Mononuclear cell (primary cell): Measurements from ENCODE around the gene ULBP2. TPM values are rescaled to one million over a fixed set of nuclear protein-coding genes. Genes with fewer than 3 reads are reported as not detected.
"Not testable (repeated sequence)": the region's sequence is repeated elsewhere in the genome, so short reads cannot be mapped to it uniquely, and the experiment has no call there.

Experiments
- H3K27me3 ChIP-seq: 2 replicates; pipeline ENCODE4 v1.6.0; 2011; ENCODE audit warnings: low read length, control low read depth; ENCODE audit not compliant: insufficient read depth
- H3K4me1 ChIP-seq: 2 replicates; pipeline ENCODE4 v1.5.1; 2011; ENCODE audit warnings: mild to moderate bottlenecking, low read length, control low read depth; ENCODE audit not compliant: insufficient read depth
- H3K4me3 ChIP-seq: 2 replicates; pipeline ENCODE4 v1.5.1; 2011; ENCODE audit warnings: mild to moderate bottlenecking, low read length, moderate library complexity
- H3K9me3 ChIP-seq: 2 replicates; pipeline ENCODE4 v1.5.1; 2011; ENCODE audit warnings: low read depth, mild to moderate bottlenecking, control low read depth, low read length
- total RNA-seq: library from RNA; depleted of rRNA; stranded (reverse); fragments of >200 nt; gene quantifications from one replicate; pipeline ENCODE4 v1.2.3, GENCODE V29; 2012

ULBP2 gene
- total RNA-seq, 1 donor, result 0.94 TPM

DNA sequence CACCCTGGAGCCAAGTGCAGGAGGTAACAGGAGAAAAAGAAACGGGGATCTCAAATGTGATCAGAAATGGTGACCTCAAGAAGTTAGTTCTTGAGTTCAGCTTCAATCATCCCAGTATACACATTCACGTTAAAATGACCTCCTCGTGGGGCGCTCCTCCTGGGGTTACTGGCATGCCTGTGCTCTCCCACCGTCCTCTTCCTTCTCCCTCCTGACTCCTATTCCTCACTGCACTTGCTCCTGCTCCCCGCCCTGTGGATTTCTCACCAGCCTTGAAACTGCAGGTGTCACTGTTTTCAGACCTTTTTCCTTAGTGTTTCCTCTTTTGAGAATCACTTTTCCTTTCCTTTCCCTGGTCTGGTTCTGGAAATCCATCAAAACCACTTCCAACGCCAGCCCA, 4.8 kb downstream of the ULBP2 start:
- H3K27me3 ChIP-seq, result peaks cover 37% of the 10 kb centered on the region
- H3K9me3 ChIP-seq, H3K4me3 ChIP-seq, H3K4me1 ChIP-seq: not testable (repeated sequence)

DNA sequence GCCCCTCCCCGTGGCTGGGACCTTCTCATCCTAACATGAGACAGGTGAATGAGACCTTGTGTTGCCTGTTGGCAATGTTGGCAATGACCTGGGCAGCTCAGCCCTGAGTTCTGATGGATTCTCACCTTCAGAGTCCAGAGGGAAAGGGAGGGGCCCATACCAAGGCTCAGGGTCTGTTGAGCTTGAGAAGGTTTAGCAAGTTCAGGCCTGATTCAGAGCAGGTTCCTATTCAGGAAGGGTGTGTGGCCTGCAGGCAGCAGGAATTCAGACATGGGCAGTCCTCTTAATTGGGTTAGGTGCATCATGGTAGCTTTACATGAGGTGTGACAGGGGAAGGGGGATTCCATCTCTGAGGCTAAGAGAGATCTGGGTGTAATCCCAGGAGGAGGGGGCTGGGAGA, 5.7 kb downstream of the ULBP2 start:
- peaks cover 40% of the 10 kb centered on the region for H3K27me3 ChIP-seq
- not testable (repeated sequence) for H3K4me3 ChIP-seq, H3K9me3 ChIP-seq, H3K4me1 ChIP-seq

DNA sequence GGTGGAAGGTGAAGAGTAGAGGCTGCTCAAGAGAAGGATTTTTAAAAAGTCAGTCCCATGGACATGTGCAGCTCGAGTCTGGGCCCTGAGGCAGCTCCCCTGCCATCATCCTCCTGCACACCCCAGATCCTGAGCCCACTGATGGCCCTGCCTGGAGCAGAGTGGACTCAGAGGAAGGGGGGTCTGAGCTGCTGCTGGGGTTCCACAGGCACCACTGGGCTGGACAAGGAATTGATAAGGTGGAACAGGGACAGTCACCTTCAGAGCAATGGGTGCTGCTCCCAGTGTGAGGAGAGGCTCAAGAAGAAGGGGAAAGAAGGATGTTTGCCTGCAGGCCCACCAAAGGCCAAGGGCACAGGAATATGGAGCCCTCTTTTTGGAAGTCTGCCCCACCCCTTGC, 6.2 kb downstream of the ULBP2 start:
- Histone ChIP-seq H3K27me3 (peaks cover 44% of the 10 kb centered on the region), H3K4me3 (no peak overlapping the region), H3K4me1 (no peaks in the 10 kb centered on the region), H3K9me3 (no peaks in the 10 kb centered on the region)

DNA sequence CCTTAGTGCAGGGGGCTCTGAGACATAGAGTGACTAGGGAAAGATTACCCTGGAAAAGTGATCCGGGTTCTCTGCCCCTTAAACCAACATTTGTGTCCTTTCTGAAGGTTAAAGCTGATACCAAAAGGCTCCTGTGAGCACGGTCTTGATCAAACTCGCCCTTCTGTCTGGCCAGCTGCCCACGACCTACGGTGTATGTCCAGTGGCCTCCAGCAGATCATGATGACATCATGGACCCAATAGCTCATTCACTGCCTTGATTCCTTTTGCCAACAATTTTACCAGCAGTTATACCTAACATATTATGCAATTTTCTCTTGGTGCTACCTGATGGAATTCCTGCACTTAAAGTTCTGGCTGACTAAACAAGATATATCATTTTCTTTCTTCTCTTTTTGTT, 6.8 kb downstream of the ULBP2 start:
- Histone ChIP-seq H3K27me3 (peaks cover 50% of the 10 kb centered on the region), H3K4me3 (no peak overlapping the region), H3K4me1 (no peaks in the 10 kb centered on the region), H3K9me3 (no peaks in the 10 kb centered on the region)

DNA sequence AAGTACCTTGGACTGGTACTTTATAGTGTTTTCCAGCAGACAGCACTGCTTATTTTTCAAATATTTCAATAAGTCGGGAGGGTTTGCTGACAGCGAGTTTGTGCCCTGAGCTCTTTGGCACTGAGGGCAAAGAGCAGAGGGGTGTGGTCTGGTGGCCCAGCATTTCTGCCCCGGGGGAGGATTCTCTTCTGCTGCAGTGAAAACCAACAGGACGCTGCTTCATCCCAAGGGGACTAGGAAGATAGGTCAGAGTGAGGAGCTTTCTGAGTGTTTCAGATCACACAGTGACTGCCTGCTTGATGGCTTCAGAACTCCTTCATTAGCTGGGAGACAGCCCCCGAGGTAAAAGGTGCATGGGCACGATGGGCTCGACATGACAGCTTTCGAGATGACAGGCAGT, 8.6 kb downstream of the ULBP2 start:
- Histone ChIP-seq H3K27me3 (peaks cover 57% of the 10 kb centered on the region), H3K4me3 (no peak overlapping the region), H3K4me1 (no peaks in the 10 kb centered on the region), H3K9me3 (no peaks in the 10 kb centered on the region)

DNA sequence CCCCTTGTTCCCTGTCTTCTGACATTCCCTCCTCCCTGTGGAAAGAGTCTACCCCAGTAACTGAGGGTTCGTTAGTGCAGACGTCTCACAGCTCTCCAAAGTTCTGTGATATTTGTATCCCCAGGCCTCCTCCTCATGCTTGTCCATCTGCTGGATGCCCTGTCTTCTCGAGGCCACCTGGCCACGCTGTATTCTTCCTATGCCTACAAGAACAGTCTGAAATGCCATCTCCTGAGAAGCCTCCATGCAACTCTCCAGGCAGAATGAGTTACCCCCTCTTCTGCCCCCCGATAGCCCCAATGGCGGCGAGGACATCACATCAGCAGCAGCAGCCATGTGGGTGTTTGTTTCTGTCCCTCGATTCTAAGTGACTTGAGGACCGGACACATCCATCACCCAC, 9.3 kb downstream of the ULBP2 start:
- H3K4me3 ChIP-seq, result no peak overlapping the region
- H3K9me3 ChIP-seq, result no peaks in the 10 kb centered on the region
- H3K27me3 ChIP-seq, result peaks cover 64% of the 10 kb centered on the region
- no peaks in the 10 kb centered on the region for H3K4me1 ChIP-seq

DNA sequence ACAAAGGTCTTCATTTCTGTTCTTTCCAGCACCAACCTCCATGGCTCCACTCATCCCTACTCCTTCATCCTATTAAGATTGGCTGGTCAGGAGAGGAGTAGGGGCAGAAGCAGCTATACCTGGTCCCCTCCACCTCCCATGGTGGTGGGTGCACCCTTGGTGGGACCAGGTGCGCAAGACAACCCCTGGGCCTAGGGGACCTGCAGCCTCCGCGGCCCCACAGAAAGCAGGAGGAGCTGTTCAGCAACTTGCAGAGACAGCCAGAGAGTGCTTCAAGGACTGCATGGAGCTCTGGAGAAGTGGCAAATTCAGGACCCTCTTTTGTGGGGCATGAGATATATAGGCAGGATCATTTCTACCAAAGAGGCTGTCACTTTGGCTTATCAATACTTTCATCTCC, 9.8 kb downstream of the ULBP2 start:
- no peaks in the 10 kb centered on the region for H3K9me3 ChIP-seq
- peaks cover 68% of the 10 kb centered on the region for H3K27me3 ChIP-seq
- H3K4me1 ChIP-seq, result no peaks in the 10 kb centered on the region
- H3K4me3 ChIP-seq, result no peak overlapping the region

DNA sequence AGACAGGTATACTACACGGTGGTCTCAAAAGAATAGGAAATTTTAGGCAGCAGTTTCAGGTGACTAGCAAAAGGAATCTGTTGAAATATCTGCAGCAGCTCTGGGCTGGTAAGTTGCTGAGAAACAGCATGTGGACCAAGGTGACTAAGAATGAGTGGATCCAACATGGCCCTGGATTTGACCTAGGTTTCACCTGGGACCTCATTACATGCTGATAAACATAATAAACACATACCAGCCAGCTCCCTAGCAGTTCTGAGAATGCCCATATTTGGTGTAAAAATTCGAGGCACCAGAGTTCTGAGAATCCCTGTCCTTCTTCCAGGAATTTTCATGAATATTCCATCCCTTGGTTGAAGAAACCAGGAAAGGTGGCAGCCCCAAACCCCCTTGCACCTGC, 11.6 kb downstream of the ULBP2 start:
- H3K4me1 ChIP-seq, H3K9me3 ChIP-seq, H3K4me3 ChIP-seq: not testable (repeated sequence)
- peaks cover 82% of the 10 kb centered on the region for H3K27me3 ChIP-seq

DNA sequence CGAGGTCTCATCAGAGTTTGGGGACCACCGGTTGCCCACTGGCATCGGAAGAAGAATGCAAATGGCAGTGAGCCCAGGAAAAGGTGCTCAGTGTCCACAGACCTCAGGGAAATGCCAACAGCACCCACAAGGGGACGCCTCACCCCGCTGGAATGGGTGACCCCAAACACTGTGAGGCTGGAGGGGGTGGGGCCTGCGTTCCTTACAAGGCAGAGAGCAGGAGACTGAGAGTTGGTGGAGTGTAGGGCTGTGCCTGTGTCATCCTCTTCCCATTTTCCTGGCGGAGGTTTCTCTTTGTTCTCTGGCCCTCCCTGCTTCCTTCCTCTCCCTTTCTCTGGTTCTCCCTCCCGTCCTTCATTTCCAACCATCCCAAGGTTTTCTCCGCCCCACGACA, 12.1 kb downstream of the ULBP2 start:
- not testable (repeated sequence) for H3K4me3 ChIP-seq, H3K4me1 ChIP-seq, H3K9me3 ChIP-seq
- peaks cover 80% of the 10 kb centered on the region for H3K27me3 ChIP-seq

DNA sequence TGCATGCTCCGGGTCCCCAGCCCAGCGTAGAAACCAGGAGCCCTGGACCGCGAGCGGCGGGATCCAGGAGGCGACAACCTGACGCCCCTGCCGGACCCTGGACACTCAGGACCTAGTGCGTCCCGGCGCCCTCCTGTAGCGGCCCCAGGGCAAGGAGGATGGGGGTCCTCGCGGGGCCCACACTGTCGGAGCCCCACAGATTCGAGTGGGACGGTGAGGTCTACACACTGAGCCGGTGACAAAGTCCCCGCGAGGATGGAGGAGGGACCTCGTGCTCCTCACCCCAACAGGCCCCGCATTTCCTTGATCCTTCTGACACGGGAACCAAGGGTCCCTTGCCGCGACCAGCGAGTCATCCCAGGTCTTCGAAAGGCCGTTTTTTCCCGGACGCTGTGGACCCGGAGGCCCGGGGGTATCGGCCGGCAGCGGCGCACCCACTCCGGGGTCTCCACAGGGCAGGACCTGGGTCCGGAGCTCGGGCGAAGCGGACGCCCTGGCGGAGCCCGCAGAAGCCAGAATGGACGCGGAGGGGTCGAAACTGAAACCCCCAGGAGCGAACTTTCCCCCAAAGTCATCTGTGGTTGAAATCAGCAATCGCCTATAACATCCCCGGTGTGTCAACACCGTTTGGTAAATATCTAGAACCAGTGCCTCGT, 12.6 kb downstream of the ULBP2 start:
- H3K9me3 ChIP-seq, H3K4me3 ChIP-seq, H3K4me1 ChIP-seq: not testable (repeated sequence)
- H3K27me3 ChIP-seq, result peaks cover 81% of the 10 kb centered on the region

DNA sequence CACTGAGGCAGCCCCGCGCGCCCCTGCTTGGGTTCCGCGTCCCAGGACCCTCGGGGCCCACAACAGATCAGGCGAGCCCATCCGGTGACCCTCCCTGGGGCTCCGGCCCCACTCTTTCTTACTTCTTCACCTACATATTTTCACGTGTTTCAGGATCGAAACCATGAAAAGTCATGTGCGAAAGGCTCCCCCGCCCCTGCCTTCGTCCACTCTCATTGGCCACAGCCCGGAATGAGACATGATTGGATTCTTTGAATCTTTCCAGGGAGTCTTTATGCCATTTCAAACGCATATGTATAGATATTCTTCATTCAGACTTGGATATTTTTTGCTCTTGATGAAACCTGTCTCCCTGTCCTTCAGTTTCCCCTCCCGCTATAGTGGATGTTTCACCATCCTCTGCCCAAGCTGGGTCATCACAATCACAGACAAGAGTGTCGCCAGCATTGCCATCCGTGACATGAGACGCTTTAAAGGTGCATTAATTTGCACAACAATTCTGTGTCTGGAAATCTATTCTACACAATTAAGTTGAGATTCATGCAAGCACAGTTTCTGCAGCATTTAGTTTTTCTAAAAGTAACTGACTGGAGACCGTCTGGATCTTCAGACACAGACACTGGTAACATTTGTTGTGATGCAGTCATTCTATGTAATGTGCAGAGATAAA, 13.3 kb downstream of the ULBP2 start:
- H3K4me1 ChIP-seq, H3K4me3 ChIP-seq, H3K9me3 ChIP-seq: not testable (repeated sequence)
- peaks cover 78% of the 10 kb centered on the region for H3K27me3 ChIP-seq

DNA sequence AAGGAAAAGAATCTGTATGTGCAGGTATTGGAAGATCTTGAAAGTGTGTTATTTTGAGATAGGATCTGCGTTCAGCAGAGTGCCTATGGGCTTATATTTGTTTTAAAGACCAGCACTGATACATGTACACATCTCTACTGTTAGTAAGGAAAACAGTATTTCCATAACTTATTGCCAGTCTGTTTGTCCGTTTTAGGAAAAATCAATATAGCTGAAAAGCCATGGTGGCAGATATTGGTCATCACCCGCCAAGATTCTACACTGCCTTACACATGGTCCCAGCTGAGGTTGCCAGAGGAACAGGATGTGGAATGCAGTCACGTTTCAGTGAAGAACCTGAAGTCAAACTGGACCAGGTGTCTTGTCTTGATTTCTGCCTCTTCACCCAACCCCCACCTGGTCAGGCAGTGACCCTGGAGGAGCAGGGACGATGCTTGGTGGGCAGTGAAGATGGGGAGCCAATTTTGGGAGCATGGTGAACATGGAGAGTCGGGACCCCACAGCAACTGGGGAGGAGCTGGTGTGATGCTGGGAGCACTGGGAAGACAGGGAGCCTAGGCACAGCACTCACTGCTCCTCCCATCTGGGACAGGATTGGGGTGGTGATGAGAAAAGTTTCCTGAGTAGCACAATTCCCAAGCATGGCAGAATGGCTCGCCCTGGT, 14.0 kb downstream of the ULBP2 start:
- not testable (repeated sequence) for H3K9me3 ChIP-seq, H3K4me1 ChIP-seq, H3K4me3 ChIP-seq
- H3K27me3 ChIP-seq, result peaks cover 77% of the 10 kb centered on the region

DNA sequence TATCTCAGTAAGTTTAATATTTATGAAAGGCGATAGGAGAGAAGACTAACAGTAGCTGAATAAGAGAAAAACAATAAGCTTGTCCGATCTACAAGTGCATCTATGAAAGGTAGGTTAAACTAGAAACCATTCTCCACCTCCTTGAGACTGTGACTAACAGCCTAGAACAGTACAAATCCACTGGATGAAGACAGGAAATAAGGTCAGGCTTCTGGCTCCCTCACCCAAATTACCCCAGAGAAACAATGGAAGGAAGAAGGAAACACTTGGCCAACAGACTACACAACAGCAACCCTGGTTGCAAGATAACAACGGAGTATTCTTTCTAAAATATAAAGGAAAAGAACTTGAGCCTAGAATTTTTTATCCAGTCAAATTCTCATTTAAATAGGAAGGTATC, 16.3 kb downstream of the ULBP2 start:
- H3K27me3 ChIP-seq, result peaks cover 74% of the 10 kb centered on the region
- not testable (repeated sequence) for H3K4me3 ChIP-seq, H3K4me1 ChIP-seq, H3K9me3 ChIP-seq

DNA sequence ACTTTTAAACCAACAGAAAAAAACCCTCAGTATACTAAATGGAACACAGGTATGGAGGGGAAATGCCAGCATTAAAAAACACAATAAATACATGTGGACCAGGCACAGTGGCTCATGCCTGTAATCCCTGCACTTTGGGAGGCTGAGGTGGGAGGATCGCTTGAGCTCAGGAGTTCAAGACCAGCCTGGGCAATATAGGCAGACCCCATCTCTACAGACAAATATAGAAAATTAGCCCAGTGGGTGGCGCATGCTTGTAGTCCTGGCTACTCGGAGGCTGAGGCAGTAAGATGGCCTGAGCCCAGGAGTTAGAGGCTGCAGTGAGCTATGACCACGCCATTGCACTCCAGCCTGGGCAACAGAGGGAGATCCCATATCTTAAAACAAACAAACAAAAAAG, 18.0 kb downstream of the ULBP2 start:
- not testable (repeated sequence) for H3K4me3 ChIP-seq, H3K9me3 ChIP-seq
- H3K27me3 ChIP-seq, result peaks cover 80% of the 10 kb centered on the region
- H3K4me1 ChIP-seq, result peaks cover 18% of the 10 kb centered on the region

DNA sequence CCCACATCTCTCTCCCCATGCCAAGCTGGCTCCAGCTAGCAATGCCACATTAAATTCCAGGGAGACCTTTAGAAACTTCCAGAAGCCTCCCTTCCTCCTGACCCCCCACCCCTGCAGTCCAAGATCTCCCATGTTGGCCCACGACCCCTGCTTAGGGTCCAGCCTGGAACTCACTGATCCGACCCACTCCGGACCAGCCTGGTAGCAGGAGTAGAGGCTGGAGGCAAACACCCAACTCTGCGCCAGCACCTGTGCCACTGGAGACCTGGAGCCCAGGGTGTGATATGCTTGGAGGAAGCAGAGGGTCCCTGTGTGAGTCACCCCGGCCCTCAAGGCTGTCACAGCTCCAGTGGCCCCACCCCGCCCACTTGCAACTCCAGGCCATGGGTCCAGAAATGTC, 18.7 kb downstream of the ULBP2 start:
- Histone ChIP-seq H3K4me1 (peaks cover 24% of the 10 kb centered on the region), H3K4me3 (no peak overlapping the region), H3K9me3 (no peaks in the 10 kb centered on the region), H3K27me3 (peaks cover 82% of the 10 kb centered on the region)
